ENCODE results near the gene CIAO3. TPM values are rescaled to one million over a fixed set of nuclear protein-coding genes. Genes with fewer than 3 reads are reported as not detected.
"Not testable (repeated sequence)": the region's sequence is repeated elsewhere in the genome, so short reads cannot be mapped to it uniquely, and the experiment has no call there.

Gene CIAO3
- total and polyA plus RNA-seq, 4 experiments from 2014 or later, result 10.8 to 58.2 (median 42.1) TPM

DNA sequence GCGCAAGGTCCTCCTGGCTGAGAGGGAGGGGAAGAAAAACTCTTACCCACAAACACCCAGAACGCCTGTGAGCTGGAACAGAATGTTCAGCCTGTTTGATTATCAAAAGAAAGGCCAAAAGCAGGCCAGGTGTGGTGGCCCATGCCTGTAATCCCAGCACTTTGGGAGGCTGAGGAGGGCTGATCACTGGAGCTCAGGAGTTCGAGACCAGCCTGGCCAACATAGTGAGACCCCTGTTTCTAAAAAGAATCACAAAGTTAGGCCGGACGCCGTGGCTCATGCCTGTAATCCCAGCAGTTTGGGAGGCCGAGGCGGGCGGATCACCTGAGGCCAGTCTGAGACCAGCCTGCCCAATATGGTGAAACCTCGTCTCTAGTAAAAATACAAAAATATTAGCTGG lies 35.5 kb upstream of the CIAO3 start:
- CTCF ChIA-PET (ENCODE audit: partially characterized antibody), result interaction anchor here (1.1 to 1.5 kb wide), 2 partner anchors 9 to 280 kb away, joined by 3 to 4 read pairs; no protein-coding TSS in a partner anchor
- H3K36me3 ChIP-seq (ENCODE audit: insufficient read depth, low read length); DNase-seq; H3K27me3 Mint-ChIP-seq; H3K9me3 ChIP-seq (ENCODE audit: control insufficient read depth in 1 of 2, low read length in 2 of 2); H3K27me3 ChIP-seq (ENCODE audit: insufficient read depth, low read length); H3K4me1 Mint-ChIP-seq; H3K27ac ChIP-seq (ENCODE audit: low read depth, low read length); H3K9me3 Mint-ChIP-seq; H3K27ac Mint-ChIP-seq; intact Hi-C loops (cut with micrococcal nuclease); H3K4me3 ChIP-seq (ENCODE audit: low read length in 2 of 2); H3K36me3 Mint-ChIP-seq; H3K4me3 Mint-ChIP-seq; POLR2A ChIA-PET (ENCODE audit: partially characterized antibody); H3K4me1 ChIP-seq (ENCODE audit: insufficient read depth, low read length): not testable (repeated sequence)

DNA sequence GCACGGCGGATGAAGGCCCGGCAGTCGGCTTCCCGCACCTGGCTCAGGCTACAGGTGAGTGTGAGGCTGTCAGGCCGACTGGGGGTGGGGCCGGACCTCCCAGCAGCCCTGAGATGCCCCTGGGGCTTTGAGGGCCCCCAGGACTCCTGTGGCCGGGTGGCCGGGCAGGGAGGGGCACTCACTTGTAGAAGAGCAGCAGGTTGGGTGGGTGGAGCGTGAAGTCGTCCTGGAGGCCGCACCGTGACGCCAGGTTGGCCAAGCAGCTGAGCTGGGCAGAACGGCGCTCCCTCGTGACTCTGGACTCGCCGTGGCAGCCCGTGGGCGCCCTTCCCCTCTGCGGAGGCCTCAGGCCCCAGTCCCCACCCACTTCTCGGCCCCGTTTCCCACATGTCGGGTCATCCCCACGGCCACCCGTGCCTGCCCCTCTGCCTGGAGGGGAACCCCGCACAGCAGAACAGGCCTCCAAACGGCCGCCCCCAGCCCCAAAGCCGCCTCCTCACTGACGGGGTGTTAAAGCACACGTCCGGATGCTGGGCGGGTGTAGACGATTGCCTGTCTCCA lies 34.5 kb upstream of the CIAO3 start:
- POLR2A ChIA-PET (ENCODE audit: partially characterized antibody), result no interaction called here
- no peaks in the 10 kb centered on the region for H3K36me3 Mint-ChIP-seq
- Histone ChIP-seq H3K4me3 (ENCODE audit: low read length in 2 of 2) (no peak overlapping the region), H3K27me3 (ENCODE audit: insufficient read depth, low read length) (no peaks in the 10 kb centered on the region), H3K36me3 (ENCODE audit: insufficient read depth, low read length) (no peaks in the 10 kb centered on the region), H3K4me1 (ENCODE audit: insufficient read depth, low read length) (no peaks in the 10 kb centered on the region), H3K27ac (ENCODE audit: low read depth, low read length) (no peak overlapping the region), H3K9me3 (ENCODE audit: control insufficient read depth in 1 of 2, low read length in 2 of 2) (no peaks in the 10 kb centered on the region)
- peak in 1 of 5 donors; percentile 16 for DNase-seq
- H3K27ac Mint-ChIP-seq, result no peak overlapping the region
- H3K4me1 Mint-ChIP-seq, result no peaks in the 10 kb centered on the region
- intact Hi-C loops (cut with micrococcal nuclease), result no loop called here
- CTCF ChIA-PET (ENCODE audit: partially characterized antibody), result no interaction called here
- no peak overlapping the region for H3K4me3 Mint-ChIP-seq
- H3K27me3 Mint-ChIP-seq, result peaks cover 2 to 3% of the 10 kb centered on the region in 2 donors
- H3K9me3 Mint-ChIP-seq, result no peaks in the 10 kb centered on the region

GRCh38 chr16:774086-775001 lies 33.5 kb upstream of the CIAO3 start:
- POLR2A ChIA-PET (ENCODE audit: partially characterized antibody), result interaction anchor here (0.6 kb wide), 1 partner anchor 54 kb away, joined by 3 read pairs; no protein-coding TSS in a partner anchor
- Mint-ChIP-seq H3K9me3 (no peaks in the 10 kb centered on the region), H3K4me3 (no peak overlapping the region), H3K4me1 (no peaks in the 10 kb centered on the region), H3K27ac (no peak overlapping the region), H3K27me3 (peaks cover 0 to 3% of the 10 kb centered on the region in 2 donors), H3K36me3 (no peaks in the 10 kb centered on the region)
- no peaks in the 10 kb centered on the region for H3K4me1 ChIP-seq (ENCODE audit: insufficient read depth, low read length)
- H3K27ac ChIP-seq (ENCODE audit: low read depth, low read length), result no peak overlapping the region
- H3K4me3 ChIP-seq (ENCODE audit: low read length in 2 of 2), result no peak overlapping the region
- intact Hi-C loops (cut with micrococcal nuclease), result no loop called here
- H3K27me3 ChIP-seq (ENCODE audit: insufficient read depth, low read length), result no peaks in the 10 kb centered on the region
- no peaks in the 10 kb centered on the region for H3K36me3 ChIP-seq (ENCODE audit: insufficient read depth, low read length)
- CTCF ChIA-PET (ENCODE audit: partially characterized antibody), result no interaction called here
- no peaks in the 10 kb centered on the region for H3K9me3 ChIP-seq (ENCODE audit: control insufficient read depth in 1 of 2, low read length in 2 of 2)
- peak in 1 of 5 donors; percentile 21 for DNase-seq

DNA sequence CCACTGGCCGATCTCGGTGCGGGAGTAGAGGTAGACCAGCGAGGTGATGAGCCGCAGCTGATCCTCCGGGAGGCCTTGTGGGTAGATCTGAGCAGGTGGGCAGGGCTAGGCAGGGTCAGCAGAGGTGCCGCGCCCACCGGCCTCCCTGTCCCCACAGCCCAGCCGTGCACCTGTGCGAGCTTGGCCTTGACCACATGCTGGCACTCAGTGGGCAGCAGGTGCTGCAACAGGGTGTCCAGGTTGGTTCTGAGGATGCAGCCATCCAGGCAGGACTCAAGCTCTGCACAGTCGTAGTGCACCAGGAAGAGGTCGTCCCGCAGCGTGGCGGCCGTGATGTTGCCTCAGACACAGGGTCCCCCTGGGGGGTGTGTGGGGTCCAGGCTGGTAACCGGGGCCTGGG lies 32.2 kb upstream of the CIAO3 start:
- H3K9me3 Mint-ChIP-seq, result no peaks in the 10 kb centered on the region
- no peak overlapping the region for H3K4me3 Mint-ChIP-seq
- no peaks in the 10 kb centered on the region for H3K4me1 ChIP-seq (ENCODE audit: insufficient read depth, low read length)
- H3K27me3 Mint-ChIP-seq, result peaks cover 0 to 3% of the 10 kb centered on the region in 2 donors
- peak overlapping the region in 1 of 7 donors; percentile 77 for H3K27ac Mint-ChIP-seq
- H3K36me3 ChIP-seq (ENCODE audit: insufficient read depth, low read length), result no peaks in the 10 kb centered on the region
- no peaks in the 10 kb centered on the region for H3K27me3 ChIP-seq (ENCODE audit: insufficient read depth, low read length)
- no peaks in the 10 kb centered on the region for H3K36me3 Mint-ChIP-seq
- intact Hi-C loops (cut with micrococcal nuclease), result no loop called here
- no peaks in the 10 kb centered on the region for H3K4me1 Mint-ChIP-seq
- H3K4me3 ChIP-seq (ENCODE audit: low read length in 2 of 2), result no peak overlapping the region
- CTCF ChIA-PET (ENCODE audit: partially characterized antibody), result no interaction called here
- H3K9me3 ChIP-seq (ENCODE audit: control insufficient read depth in 1 of 2, low read length in 2 of 2), result no peaks in the 10 kb centered on the region
- H3K27ac ChIP-seq (ENCODE audit: low read depth, low read length), result no peak overlapping the region
- no peak for DNase-seq
- POLR2A ChIA-PET (ENCODE audit: partially characterized antibody), result no interaction called here

GRCh38 chr16:770411-770810 lies 29.6 kb upstream of the CIAO3 start:
- H3K4me1 Mint-ChIP-seq, result no peaks in the 10 kb centered on the region
- Histone ChIP-seq H3K27me3 (ENCODE audit: insufficient read depth, low read length) (no peaks in the 10 kb centered on the region), H3K36me3 (ENCODE audit: insufficient read depth, low read length) (no peaks in the 10 kb centered on the region), H3K27ac (ENCODE audit: low read depth, low read length) (no peak overlapping the region), H3K4me1 (ENCODE audit: insufficient read depth, low read length) (no peaks in the 10 kb centered on the region), H3K9me3 (ENCODE audit: control insufficient read depth in 1 of 2, low read length in 2 of 2) (no peaks in the 10 kb centered on the region), H3K4me3 (ENCODE audit: low read length in 2 of 2) (no peak overlapping the region)
- H3K4me3 Mint-ChIP-seq, result no peak overlapping the region
- no peaks in the 10 kb centered on the region for H3K9me3 Mint-ChIP-seq
- CTCF ChIA-PET (ENCODE audit: partially characterized antibody), result interaction anchor here (0.9 kb wide), 1 partner anchor 14 kb away, joined by 3 read pairs; no protein-coding TSS in a partner anchor
- intact Hi-C loops (cut with micrococcal nuclease), result no loop called here
- H3K27ac Mint-ChIP-seq, result no peak overlapping the region
- no peak for DNase-seq
- no peaks in the 10 kb centered on the region for H3K27me3 Mint-ChIP-seq
- no peaks in the 10 kb centered on the region for H3K36me3 Mint-ChIP-seq
- POLR2A ChIA-PET (ENCODE audit: partially characterized antibody), result no interaction called here

- no peak for DNase-seq
- no peaks in the 10 kb centered on the region for H3K9me3 Mint-ChIP-seq
- Histone ChIP-seq H3K9me3 (ENCODE audit: control insufficient read depth in 1 of 2, low read length in 2 of 2) (no peaks in the 10 kb centered on the region), H3K27me3 (ENCODE audit: insufficient read depth, low read length) (no peaks in the 10 kb centered on the region), H3K27ac (ENCODE audit: low read depth, low read length) (no peak overlapping the region), H3K4me1 (ENCODE audit: insufficient read depth, low read length) (no peaks in the 10 kb centered on the region), H3K4me3 (ENCODE audit: low read length in 2 of 2) (no peak overlapping the region), H3K36me3 (ENCODE audit: insufficient read depth, low read length) (no peaks in the 10 kb centered on the region)
- POLR2A ChIA-PET (ENCODE audit: partially characterized antibody), result no interaction called here
- H3K27ac Mint-ChIP-seq, result no peak overlapping the region
- intact Hi-C loops (cut with micrococcal nuclease), result no loop called here
- CTCF ChIA-PET (ENCODE audit: partially characterized antibody), result no interaction called here
- no peaks in the 10 kb centered on the region for H3K27me3 Mint-ChIP-seq
- no peaks in the 10 kb centered on the region for H3K36me3 Mint-ChIP-seq
- H3K4me1 Mint-ChIP-seq, result no peaks in the 10 kb centered on the region
- no peak overlapping the region for H3K4me3 Mint-ChIP-seq
Observed at GRCh38 chr16:769934-770333, 29.1 kb upstream of the CIAO3 start.

DNA sequence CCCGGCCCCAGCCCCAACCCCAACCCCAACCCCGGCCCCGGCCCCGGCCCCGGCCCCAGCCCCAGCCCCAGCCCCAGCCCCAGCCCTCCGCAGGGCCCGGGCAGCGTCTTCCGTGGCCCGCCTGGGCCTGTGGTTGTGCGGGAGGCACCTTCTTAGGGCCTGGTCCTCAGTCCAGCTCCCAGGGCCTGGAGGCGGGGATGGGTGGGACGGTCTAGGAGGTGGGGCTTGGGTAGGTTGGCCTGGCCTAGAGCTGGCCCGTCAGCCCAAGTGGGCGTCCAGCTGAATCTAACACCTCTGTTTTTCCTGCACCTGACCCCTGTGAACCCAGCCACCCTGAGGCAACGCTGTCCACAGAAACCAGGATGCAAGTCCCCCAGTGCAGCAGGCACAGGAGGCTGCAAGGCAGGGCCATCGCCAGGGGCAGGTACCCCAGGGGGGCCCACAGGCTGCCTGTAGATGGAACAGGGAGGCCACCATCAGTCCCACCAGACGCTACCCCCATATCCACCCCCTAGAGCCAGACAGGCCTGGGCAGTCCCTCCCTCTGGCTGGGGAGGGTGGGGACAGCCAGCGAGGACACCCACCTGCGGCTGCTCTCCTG lies 28.5 kb upstream of the CIAO3 start:
- no peaks in the 10 kb centered on the region for H3K36me3 Mint-ChIP-seq
- CTCF ChIA-PET (ENCODE audit: partially characterized antibody), result no interaction called here
- H3K27ac Mint-ChIP-seq, result no peak overlapping the region
- DNase-seq, result no peak
- H3K9me3 Mint-ChIP-seq, result no peaks in the 10 kb centered on the region
- intact Hi-C loops (cut with micrococcal nuclease), result no loop called here
- no peak overlapping the region for H3K27ac ChIP-seq (ENCODE audit: low read depth, low read length)
- POLR2A ChIA-PET (ENCODE audit: partially characterized antibody), result no interaction called here
- H3K27me3 Mint-ChIP-seq, result no peaks in the 10 kb centered on the region
- H3K36me3 ChIP-seq (ENCODE audit: insufficient read depth, low read length), result no peaks in the 10 kb centered on the region
- H3K4me3 ChIP-seq (ENCODE audit: low read length in 2 of 2), result no peak overlapping the region
- no peaks in the 10 kb centered on the region for H3K9me3 ChIP-seq (ENCODE audit: control insufficient read depth in 1 of 2, low read length in 2 of 2)
- no peaks in the 10 kb centered on the region for H3K4me1 ChIP-seq (ENCODE audit: insufficient read depth, low read length)
- no peak overlapping the region for H3K4me3 Mint-ChIP-seq
- no peaks in the 10 kb centered on the region for H3K4me1 Mint-ChIP-seq
- H3K27me3 ChIP-seq (ENCODE audit: insufficient read depth, low read length), result no peaks in the 10 kb centered on the region

Data from CD4-positive, alpha-beta memory T cell (primary cell).